Measurements from ENCODE around the gene CHCHD6. TPM values are rescaled to one million over a fixed set of nuclear protein-coding genes. Genes with fewer than 3 reads are reported as not detected.

Gene CHCHD6
- total RNA-seq, 1 experiment from 2014 or later = 36.3 TPM

- Histone ChIP-seq H3K4me2 (ENCODE audit: low read length) (no peak overlapping the region), H3K36me3 (ENCODE audit: control insufficient read depth in 1 of 2, insufficient read depth in 2 of 2, low read length in 2 of 2) (no peaks in the 10 kb centered on the region), H3K4me1 (ENCODE audit: control insufficient read depth in 1 of 2, insufficient read depth in 2 of 2, low read length in 2 of 2) (no peaks in the 10 kb centered on the region), H4K20me1 (ENCODE audit: insufficient read depth) (no peaks in the 10 kb centered on the region), H3K79me2 (ENCODE audit: insufficient read depth, low read length) (no peaks in the 10 kb centered on the region), H3K4me3 (replicated peaks in 1 of 2; ENCODE audit: low read depth in 1 of 2, low read length in 2 of 2) (no peak overlapping the region), H3K27ac (ENCODE audit: low read depth, low read length) (no peak overlapping the region), H2AFZ (ENCODE audit: low read depth, low read length, poor library complexity, severe bottlenecking) (no peak overlapping the region), H3K9ac (ENCODE audit: low read length) (no peak overlapping the region), H3K27me3 (ENCODE audit: insufficient read depth, low read length) (no peaks in the 10 kb centered on the region), H3K9me2 (ENCODE audit: insufficient read depth) (no peaks in the 10 kb centered on the region), H3K9me3 (ENCODE audit: control insufficient read depth in 1 of 2, insufficient read depth in 1 of 2, low read depth in 1 of 2, low read length in 2 of 2) (no peaks in the 10 kb centered on the region)
- no TSS peak for BruUV-seq (replicated peaks)
- CTCF ChIA-PET = no interaction called here
- intact Hi-C loops (cut with micrococcal nuclease) = no loop called here
- POLR2A ChIA-PET = no interaction called here
- RAD21 ChIA-PET (ENCODE audit: low non-redundant PET in 1 of 2, low total read pairs in 2 of 2, uncharacterized antibody in 2 of 2, unreplicated experiment in 2 of 2) = no interaction called here
- ATAC-seq = no peak
- DNase-seq (ENCODE audit: low read depth, low spot score) = no peak
- TF ChIP-seq EZH2phosphoT487 (IDR thresholded peaks at IDR 0.05; ENCODE audit: borderline replicate concordance) (no peak), JUND (IDR thresholded peaks at IDR 0.05) (no peak)
These were observed 177.8 kb downstream of the CHCHD6 start for GRCh38 chr3:126881861-126882260.

GRCh38 chr3:126883241-126883640, 179.2 kb downstream of the CHCHD6 start:
- Histone ChIP-seq H3K9me2 (ENCODE audit: insufficient read depth) (no peaks in the 10 kb centered on the region), H3K9ac (ENCODE audit: low read length) (no peak overlapping the region), H3K4me3 (replicated peaks in 1 of 2; ENCODE audit: low read depth in 1 of 2, low read length in 2 of 2) (no peak overlapping the region), H4K20me1 (ENCODE audit: insufficient read depth) (no peaks in the 10 kb centered on the region), H3K27me3 (ENCODE audit: insufficient read depth, low read length) (no peaks in the 10 kb centered on the region), H3K4me1 (ENCODE audit: control insufficient read depth in 1 of 2, insufficient read depth in 2 of 2, low read length in 2 of 2) (no peaks in the 10 kb centered on the region), H3K79me2 (ENCODE audit: insufficient read depth, low read length) (no peaks in the 10 kb centered on the region), H3K36me3 (ENCODE audit: control insufficient read depth in 1 of 2, insufficient read depth in 2 of 2, low read length in 2 of 2) (no peaks in the 10 kb centered on the region), H3K9me3 (ENCODE audit: control insufficient read depth in 1 of 2, insufficient read depth in 1 of 2, low read depth in 1 of 2, low read length in 2 of 2) (no peaks in the 10 kb centered on the region), H3K4me2 (ENCODE audit: low read length) (no peak overlapping the region), H2AFZ (ENCODE audit: low read depth, low read length, poor library complexity, severe bottlenecking) (no peak overlapping the region), H3K27ac (ENCODE audit: low read depth, low read length) (no peak overlapping the region)
- POLR2A ChIA-PET = no interaction called here
- DNase-seq (ENCODE audit: low read depth, low spot score) = no peak
- CTCF ChIA-PET = no interaction called here
- no peak for TF ChIP-seq CEBPB (IDR thresholded peaks at IDR 0.05; ENCODE audit: low read depth)
- TF ChIP-seq EGR1 (IDR thresholded peaks at IDR 0.05; ENCODE audit: low read depth) = no peak
- no peak for TF ChIP-seq POLR2AphosphoS5 (IDR thresholded peaks at IDR 0.05; ENCODE audit: low read depth, low read length)
- no peak for TF ChIP-seq YY1 (IDR thresholded peaks at IDR 0.05; ENCODE audit: extremely low read depth, insufficient replicate concordance, low read depth, low read length)
- no peak for TF ChIP-seq REST (IDR thresholded peaks at IDR 0.05; ENCODE audit: low read depth)
- RAD21 ChIA-PET (ENCODE audit: low non-redundant PET in 1 of 2, low total read pairs in 2 of 2, uncharacterized antibody in 2 of 2, unreplicated experiment in 2 of 2) = no interaction called here
- ATAC-seq = no peak
- intact Hi-C loops (cut with micrococcal nuclease) = no loop called here
- no TSS peak for BruUV-seq (replicated peaks)

Measured in HCT116 (cell line).